Calu3 (cell line): ENCODE data around the gene CHN2. TPM values are rescaled to one million over a fixed set of nuclear protein-coding genes. Genes with fewer than 3 reads are reported as not detected.

ENCODE experiments used
- BruUV-seq: library from RNA; stranded (reverse); fragments of 400-500 nt; replicated peaks from 2 replicates; lab custom pipeline; 2021; lab: Mats Ljungman, UMichigan
- CTCF ChIA-PET: fragments of 300-600 bp; sonication (Branson Sonifier 250); formaldehyde crosslinking; loops from one replicate; lab custom pipeline; 2022; ENCODE audit warnings: antibody characterized with exemption; lab: Charles Lee
- DNase-seq: peaks from one replicate; pipeline ENCODE4 v3.0.0; 2022
- H3K27ac Mint-ChIP-seq: one replicate; pipeline ENCODE4 v1.8.0; 2022; ENCODE audit warnings: mixed read lengths; ENCODE audit not compliant: unreplicated experiment
- H3K27me3 Mint-ChIP-seq: one replicate; pipeline ENCODE4 v1.8.0; 2022; ENCODE audit warnings: mixed read lengths; ENCODE audit not compliant: unreplicated experiment
- H3K36me3 Mint-ChIP-seq: one replicate; pipeline ENCODE4 v1.8.0; 2022; ENCODE audit warnings: mild to moderate bottlenecking, moderate library complexity, mixed read lengths; ENCODE audit not compliant: insufficient read depth, unreplicated experiment
- H3K4me1 Mint-ChIP-seq: one replicate; pipeline ENCODE4 v1.8.0; 2022; ENCODE audit warnings: mild to moderate bottlenecking, low read depth, mixed read lengths; ENCODE audit not compliant: unreplicated experiment
- H3K4me3 Mint-ChIP-seq: one replicate; pipeline ENCODE4 v1.8.0; 2022; ENCODE audit warnings: mild to moderate bottlenecking, low read depth, moderate library complexity, mixed read lengths; ENCODE audit not compliant: unreplicated experiment
- H3K9me3 Mint-ChIP-seq: one replicate; pipeline ENCODE4 v1.8.0; 2022; ENCODE audit warnings: low read depth, mixed read lengths; ENCODE audit not compliant: unreplicated experiment
- CTCF ChIP-seq: fragments of 200-600 bp; IDR thresholded peaks from one replicate; pipeline ENCODE4 v1.8.0; 2022; ENCODE audit warnings: antibody characterized with exemption; ENCODE audit not compliant: unreplicated experiment
- intact Hi-C: fragments of 100-400 bp; cut with micrococcal nuclease; formaldehyde crosslinking; loops from one replicate; pipeline ENCODE4 v1.10.0; 2022; ENCODE audit not compliant: unreplicated experiment
- total RNA-seq: library from RNA; stranded (reverse); gene quantifications from 2 replicates; pipeline ENCODE4 v1.2.3, GENCODE V29; 2022

Gene CHN2
- total RNA-seq, 1 experiment from 2014 or later = 12.4 TPM

DNA sequence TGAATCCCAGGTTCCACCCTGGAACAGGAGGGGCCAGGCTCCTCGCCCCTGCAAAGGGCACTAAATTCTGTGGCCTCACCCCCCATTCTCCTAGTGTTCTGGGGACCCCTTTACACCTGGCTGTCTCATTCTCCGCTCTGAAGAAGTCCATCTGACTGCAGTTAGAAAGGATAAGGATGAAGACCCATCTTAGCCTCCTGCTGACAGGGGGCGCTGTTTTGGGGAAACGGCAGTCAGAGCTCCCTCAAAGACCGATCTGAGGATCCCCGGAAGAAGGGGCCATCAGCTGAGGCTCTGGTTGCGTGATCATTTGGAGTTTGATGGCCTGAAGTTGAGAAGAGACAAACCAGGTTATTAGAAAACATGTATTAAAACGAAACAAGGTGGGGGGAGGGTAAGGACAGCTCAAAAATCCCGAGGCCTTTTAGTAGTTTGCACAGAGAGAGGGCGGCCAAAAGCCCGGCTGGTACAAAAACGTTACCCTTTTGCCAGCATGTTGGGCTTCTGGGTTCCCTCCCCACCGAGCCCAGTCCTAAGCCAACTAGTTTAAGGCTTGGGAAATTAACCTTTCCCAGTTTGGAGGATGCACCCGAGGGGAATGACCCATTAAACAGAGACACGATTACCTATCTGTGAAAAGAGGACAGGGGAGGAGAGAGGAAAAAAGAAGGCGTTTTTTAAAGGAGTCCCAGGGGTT is 102.8 kb downstream of the CHN2 start:
- Mint-ChIP-seq H3K36me3 (no peaks in the 10 kb centered on the region), H3K27me3 (peaks cover 9% of the 10 kb centered on the region), H3K4me1 (peaks cover 12% of the 10 kb centered on the region), H3K27ac (no peak overlapping the region), H3K9me3 (no peaks in the 10 kb centered on the region), H3K4me3 (no peak overlapping the region)
- CTCF ChIA-PET = no interaction called here
- no peak for DNase-seq
- peak; percentile 23 for TF ChIP-seq CTCF
- no TSS peak for BruUV-seq
- intact Hi-C loops = no loop called here

DNA sequence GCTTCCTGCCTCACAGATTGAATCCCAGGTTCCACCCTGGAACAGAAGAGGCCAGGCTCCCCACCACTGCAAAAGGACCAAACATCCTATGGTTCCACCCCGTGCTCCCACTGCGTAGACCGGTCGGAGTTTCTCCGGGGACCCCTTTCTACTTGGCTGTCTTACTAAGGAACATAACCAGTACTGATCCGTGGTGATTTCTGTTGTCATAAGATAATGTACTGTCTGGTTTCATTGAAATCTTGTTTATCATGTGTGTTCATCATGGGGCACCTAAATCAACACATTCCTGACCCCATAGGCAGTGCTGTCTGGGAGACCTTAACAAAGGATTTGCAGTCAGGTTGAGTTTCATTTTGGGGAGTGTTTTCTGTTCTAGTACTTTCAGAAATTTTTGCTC is 104.5 kb downstream of the CHN2 start:
- Mint-ChIP-seq H3K4me3 (no peak overlapping the region), H3K36me3 (no peaks in the 10 kb centered on the region), H3K4me1 (peaks cover 12% of the 10 kb centered on the region), H3K9me3 (no peaks in the 10 kb centered on the region), H3K27ac (no peak overlapping the region), H3K27me3 (peaks cover 26% of the 10 kb centered on the region)
- TF ChIP-seq CTCF = no peak
- intact Hi-C loops = loop anchor here (1.0 kb wide), 1 partner anchor 43 kb away; no protein-coding TSS in a partner anchor
- BruUV-seq = no TSS peak
- no peak for DNase-seq
- CTCF ChIA-PET = no interaction called here

- CTCF ChIA-PET = interaction anchor here (0.7 to 0.8 kb wide), 2 partner anchors 10 to 27 kb away, joined by 3 read pairs; no protein-coding TSS in a partner anchor
- Mint-ChIP-seq H3K27me3 (peaks cover 33% of the 10 kb centered on the region), H3K36me3 (no peaks in the 10 kb centered on the region), H3K9me3 (no peaks in the 10 kb centered on the region), H3K27ac (peak overlapping the region; percentile 16), H3K4me3 (no peak overlapping the region), H3K4me1 (peaks cover 12% of the 10 kb centered on the region)
- intact Hi-C loops = no loop called here
- DNase-seq = no peak
- BruUV-seq = no TSS peak
- TF ChIP-seq CTCF = no peak
These were observed 105.5 kb downstream of the CHN2 start for GRCh38 chr7:29300026-29300480.

- DNase-seq = no peak
- Mint-ChIP-seq H3K4me3 (no peak overlapping the region), H3K36me3 (no peaks in the 10 kb centered on the region), H3K27ac (no peak overlapping the region), H3K4me1 (peaks cover 12% of the 10 kb centered on the region), H3K9me3 (no peaks in the 10 kb centered on the region), H3K27me3 (peaks cover 33% of the 10 kb centered on the region)
- no TSS peak for BruUV-seq
- intact Hi-C loops = no loop called here
- no peak for TF ChIP-seq CTCF
- CTCF ChIA-PET = interaction anchor here (0.7 to 1.0 kb wide), 6 partner anchors 9 to 388 kb away, joined by 3 to 8 read pairs (median 4); no protein-coding TSS in a partner anchor
These were observed 106.1 kb downstream of the CHN2 start for GRCh38 chr7:29300649-29301048.
